Stomach (tissue), 4 donors: ENCODE measurements around the gene HOXB6.

Experiments used
- EP300 ChIP-seq: sonication (generic); formaldehyde crosslinking; IDR thresholded peaks from one replicate; pipeline ENCODE4 v1.6.1; 2017; ENCODE audit warnings: antibody characterized with exemption
- POLR2A ChIP-seq, 4 donors: fragments of 450-650 bp; IDR thresholded peaks; one replicate each; pipeline ENCODE4 v1.6.1; 2016; ENCODE audit warnings: antibody characterized with exemption in 4 of 4, control low read depth in 2 of 4, mild to moderate bottlenecking in 1 of 4, moderate library complexity in 1 of 4
- POLR2AphosphoS5 ChIP-seq, 3 donors: sonication (generic); formaldehyde crosslinking; IDR thresholded peaks; one replicate each; pipeline ENCODE4 v1.6.1; 2016; ENCODE audit warnings: antibody characterized with exemption in 3 of 3
- TF ChIP-seq, protein P1 (sequence below), 7 experiments: fragments of 450-650 bp in 4 of 7; fragments of 200-600 bp in 3 of 7; sonication (generic) in 3 of 7; IDR thresholded peaks; one replicate each; pipeline ENCODE4 v1.5.1; 2016 to 2019; ENCODE audit warnings: antibody characterized with exemption in 7 of 7, control low read depth in 2 of 7, mild to moderate bottlenecking in 1 of 7

DNA sequence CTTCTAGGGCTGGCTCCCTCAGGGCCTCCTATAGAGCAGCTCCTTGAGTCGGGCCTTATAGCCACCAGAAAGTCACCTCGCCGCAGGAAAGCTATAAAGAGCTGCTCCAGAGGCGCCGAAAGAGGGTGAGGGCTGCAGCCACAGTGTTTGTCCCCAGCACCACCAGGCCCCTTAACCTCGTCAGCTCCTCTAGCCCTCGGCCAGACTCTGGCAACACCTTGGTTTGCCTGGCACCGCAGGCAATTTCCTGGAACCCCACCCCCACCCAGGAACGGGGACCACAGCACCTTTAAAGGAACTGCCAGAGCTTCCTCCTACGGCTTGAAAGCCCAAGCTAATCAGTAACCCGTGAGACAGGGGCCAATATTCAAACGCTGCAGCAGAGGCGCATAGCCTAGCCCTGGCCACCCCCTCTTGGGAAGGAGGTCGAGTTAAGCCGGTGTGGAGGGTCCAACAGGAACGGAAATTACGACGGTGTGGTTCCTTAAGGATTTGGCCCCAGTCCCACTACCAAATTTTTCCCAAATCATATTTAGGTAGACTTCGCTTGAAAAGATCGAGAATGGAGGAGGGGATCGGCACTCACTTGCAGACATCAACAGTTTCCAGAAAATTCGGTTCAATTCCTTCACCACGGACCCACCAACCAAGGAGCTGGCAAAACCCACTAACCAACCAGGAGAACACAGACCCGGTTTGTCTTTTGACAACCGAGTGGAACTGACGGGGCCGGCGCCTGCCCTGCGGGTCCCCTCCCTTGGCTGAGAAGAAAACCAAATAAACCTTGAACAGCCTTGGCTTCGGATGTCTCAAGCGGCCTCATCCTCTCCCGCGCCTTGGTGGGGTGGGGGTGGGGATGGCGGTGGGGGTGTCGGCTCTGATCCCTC lies 3.0 kb downstream of the HOXB6 start:
- TF ChIP-seq, protein P1, sequence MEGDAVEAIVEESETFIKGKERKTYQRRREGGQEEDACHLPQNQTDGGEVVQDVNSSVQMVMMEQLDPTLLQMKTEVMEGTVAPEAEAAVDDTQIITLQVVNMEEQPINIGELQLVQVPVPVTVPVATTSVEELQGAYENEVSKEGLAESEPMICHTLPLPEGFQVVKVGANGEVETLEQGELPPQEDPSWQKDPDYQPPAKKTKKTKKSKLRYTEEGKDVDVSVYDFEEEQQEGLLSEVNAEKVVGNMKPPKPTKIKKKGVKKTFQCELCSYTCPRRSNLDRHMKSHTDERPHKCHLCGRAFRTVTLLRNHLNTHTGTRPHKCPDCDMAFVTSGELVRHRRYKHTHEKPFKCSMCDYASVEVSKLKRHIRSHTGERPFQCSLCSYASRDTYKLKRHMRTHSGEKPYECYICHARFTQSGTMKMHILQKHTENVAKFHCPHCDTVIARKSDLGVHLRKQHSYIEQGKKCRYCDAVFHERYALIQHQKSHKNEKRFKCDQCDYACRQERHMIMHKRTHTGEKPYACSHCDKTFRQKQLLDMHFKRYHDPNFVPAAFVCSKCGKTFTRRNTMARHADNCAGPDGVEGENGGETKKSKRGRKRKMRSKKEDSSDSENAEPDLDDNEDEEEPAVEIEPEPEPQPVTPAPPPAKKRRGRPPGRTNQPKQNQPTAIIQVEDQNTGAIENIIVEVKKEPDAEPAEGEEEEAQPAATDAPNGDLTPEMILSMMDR (IDR thresholded peaks at IDR 0.05), result no peak
- no peak for TF ChIP-seq POLR2A (IDR thresholded peaks at IDR 0.05)
- TF ChIP-seq POLR2AphosphoS5 (IDR thresholded peaks at IDR 0.05), result no peak
- TF ChIP-seq EP300, result no peak
